ENCODE data around the gene PTH2. TPM values are rescaled to one million over a fixed set of nuclear protein-coding genes. Genes with fewer than 3 reads are reported as not detected.

Gene PTH2
- total RNA-seq, 1 experiment from 2014 or later = not detected

- no peaks in the 10 kb centered on the region for H3K36me3 ChIP-seq
- H3K27me3 ChIP-seq = peaks cover 83% of the 10 kb centered on the region
- DNase-seq = no peak
- no peak within 1 kb of the TSS for H3K4me3 ChIP-seq
- H3K9me3 ChIP-seq = no peaks in the 10 kb centered on the region
These were observed 1.9 kb upstream of the PTH2 start, which contains the start of gene GFY for GRCh38 chr19:49425178-49425577. TSS of gene GFY (plus strand) at chr19:49425388. CDS start at chr19:49426431, 1,043 bp downstream.

GRCh38 chr19:49423985-49424303 lies 703 bp upstream of the PTH2 start:
- Histone ChIP-seq H3K27me3 (peaks cover 79% of the 10 kb centered on the region), H3K4me3 (no peak overlapping the region), H3K36me3 (no peaks in the 10 kb centered on the region), H3K9me3 (no peaks in the 10 kb centered on the region)
- DNase-seq = no peak

- no peaks in the 10 kb centered on the region for H3K36me3 ChIP-seq
- H3K9me3 ChIP-seq = no peaks in the 10 kb centered on the region
- peaks cover 66% of the 10 kb centered on the region for H3K27me3 ChIP-seq
- DNase-seq = peak; percentile 55
- no peak overlapping the region for H3K4me3 ChIP-seq
These were observed 702 bp downstream of the PTH2 start for GRCh38 chr19:49422407-49423070.

- H3K36me3 ChIP-seq = no peaks in the 10 kb centered on the region
- DNase-seq = no peak
- H3K9me3 ChIP-seq = no peaks in the 10 kb centered on the region
- no peak overlapping the region for H3K4me3 ChIP-seq
- peaks cover 60% of the 10 kb centered on the region for H3K27me3 ChIP-seq
These were observed 1.4 kb downstream of the PTH2 start for GRCh38 chr19:49421878-49422202.

- Histone ChIP-seq H3K36me3 (no peaks in the 10 kb centered on the region), H3K27me3 (peaks cover 54% of the 10 kb centered on the region), H3K4me3 (peak overlapping the region; percentile 24), H3K9me3 (no peaks in the 10 kb centered on the region)
- peak; percentile 76 for DNase-seq
These were observed 2.0 kb downstream of the PTH2 start for GRCh38 chr19:49421039-49421877.

- no peak for DNase-seq
- Histone ChIP-seq H3K9me3 (no peaks in the 10 kb centered on the region), H3K36me3 (no peaks in the 10 kb centered on the region), H3K27me3 (peaks cover 46% of the 10 kb centered on the region), H3K4me3 (no peak overlapping the region)
These were observed 3.0 kb downstream of the PTH2 start for GRCh38 chr19:49420227-49420626.

GRCh38 chr19:49419173-49419572 lies 4.1 kb downstream of the PTH2 start:
- H3K9me3 ChIP-seq = no peaks in the 10 kb centered on the region
- no peaks in the 10 kb centered on the region for H3K36me3 ChIP-seq
- no peak overlapping the region for H3K4me3 ChIP-seq
- H3K27me3 ChIP-seq = peaks cover 37% of the 10 kb centered on the region
- no peak for DNase-seq

- Histone ChIP-seq H3K9me3 (no peaks in the 10 kb centered on the region), H3K4me3 (no peak overlapping the region), H3K36me3 (no peaks in the 10 kb centered on the region), H3K27me3 (peaks cover 30% of the 10 kb centered on the region)
- DNase-seq = no peak
These were observed 4.7 kb downstream of the PTH2 start for GRCh38 chr19:49418511-49418910.

- Histone ChIP-seq H3K9me3 (no peaks in the 10 kb centered on the region), H3K36me3 (no peaks in the 10 kb centered on the region), H3K4me3 (no peak overlapping the region), H3K27me3 (peaks cover 16% of the 10 kb centered on the region)
- DNase-seq = no peak
These were observed 6.2 kb downstream of the PTH2 start for GRCh38 chr19:49417088-49417487.

- no peaks in the 10 kb centered on the region for H3K9me3 ChIP-seq
- H3K27me3 ChIP-seq = peaks cover 5% of the 10 kb centered on the region
- no peaks in the 10 kb centered on the region for H3K36me3 ChIP-seq
- DNase-seq = no peak
- no peak overlapping the region for H3K4me3 ChIP-seq
These were observed 7.4 kb downstream of the PTH2 start for GRCh38 chr19:49415810-49416200.

- no peak overlapping the region for H3K4me3 ChIP-seq
- H3K36me3 ChIP-seq = no peaks in the 10 kb centered on the region
- H3K9me3 ChIP-seq = no peaks in the 10 kb centered on the region
- DNase-seq = no peak
- H3K27me3 ChIP-seq = no peaks in the 10 kb centered on the region
These were observed 8.0 kb downstream of the PTH2 start for GRCh38 chr19:49415102-49415809.

GRCh38 chr19:49414256-49414655 lies 9.0 kb downstream of the PTH2 start:
- H3K27me3 ChIP-seq = no peaks in the 10 kb centered on the region
- H3K4me3 ChIP-seq = no peak overlapping the region
- no peak for DNase-seq
- no peaks in the 10 kb centered on the region for H3K36me3 ChIP-seq
- no peaks in the 10 kb centered on the region for H3K9me3 ChIP-seq

GRCh38 chr19:49413348-49413747 lies 9.9 kb downstream of the PTH2 start:
- Histone ChIP-seq H3K9me3 (no peaks in the 10 kb centered on the region), H3K4me3 (no peak overlapping the region), H3K27me3 (no peaks in the 10 kb centered on the region), H3K36me3 (no peaks in the 10 kb centered on the region)
- no peak for DNase-seq

GRCh38 chr19:49411681-49412326 lies 11.4 kb downstream of the PTH2 start:
- Histone ChIP-seq H3K9me3 (no peaks in the 10 kb centered on the region), H3K36me3 (no peaks in the 10 kb centered on the region), H3K27me3 (no peaks in the 10 kb centered on the region), H3K4me3 (no peak overlapping the region)
- no peak for DNase-seq

GRCh38 chr19:49409441-49410029 lies 13.7 kb downstream of the PTH2 start:
- no peaks in the 10 kb centered on the region for H3K36me3 ChIP-seq
- H3K27me3 ChIP-seq = no peaks in the 10 kb centered on the region
- H3K9me3 ChIP-seq = no peaks in the 10 kb centered on the region
- no peak overlapping the region for H3K4me3 ChIP-seq
- DNase-seq = no peak

GRCh38 chr19:49408816-49409440 lies 14.3 kb downstream of the PTH2 start:
- H3K4me3 ChIP-seq = no peak overlapping the region
- no peaks in the 10 kb centered on the region for H3K9me3 ChIP-seq
- DNase-seq = no peak
- no peaks in the 10 kb centered on the region for H3K36me3 ChIP-seq
- H3K27me3 ChIP-seq = no peaks in the 10 kb centered on the region

Measured in MG63 (cell line).